Measurements from ENCODE around the gene DTNBP1. TPM values are rescaled to one million over a fixed set of nuclear protein-coding genes. Genes with fewer than 3 reads are reported as not detected.

Gene DTNBP1
- total RNA-seq, 1 donor from 2014 or later, result 20.1 TPM

- H3K36me3 Mint-ChIP-seq (ENCODE audit: unreplicated experiment), result peaks cover 4% of the 10 kb centered on the region
- H3K9me3 Mint-ChIP-seq (ENCODE audit: unreplicated experiment), result peaks cover 6% of the 10 kb centered on the region
- no peak overlapping the region for H3K4me3 Mint-ChIP-seq (ENCODE audit: unreplicated experiment)
- TF ChIP-seq, protein P1, sequence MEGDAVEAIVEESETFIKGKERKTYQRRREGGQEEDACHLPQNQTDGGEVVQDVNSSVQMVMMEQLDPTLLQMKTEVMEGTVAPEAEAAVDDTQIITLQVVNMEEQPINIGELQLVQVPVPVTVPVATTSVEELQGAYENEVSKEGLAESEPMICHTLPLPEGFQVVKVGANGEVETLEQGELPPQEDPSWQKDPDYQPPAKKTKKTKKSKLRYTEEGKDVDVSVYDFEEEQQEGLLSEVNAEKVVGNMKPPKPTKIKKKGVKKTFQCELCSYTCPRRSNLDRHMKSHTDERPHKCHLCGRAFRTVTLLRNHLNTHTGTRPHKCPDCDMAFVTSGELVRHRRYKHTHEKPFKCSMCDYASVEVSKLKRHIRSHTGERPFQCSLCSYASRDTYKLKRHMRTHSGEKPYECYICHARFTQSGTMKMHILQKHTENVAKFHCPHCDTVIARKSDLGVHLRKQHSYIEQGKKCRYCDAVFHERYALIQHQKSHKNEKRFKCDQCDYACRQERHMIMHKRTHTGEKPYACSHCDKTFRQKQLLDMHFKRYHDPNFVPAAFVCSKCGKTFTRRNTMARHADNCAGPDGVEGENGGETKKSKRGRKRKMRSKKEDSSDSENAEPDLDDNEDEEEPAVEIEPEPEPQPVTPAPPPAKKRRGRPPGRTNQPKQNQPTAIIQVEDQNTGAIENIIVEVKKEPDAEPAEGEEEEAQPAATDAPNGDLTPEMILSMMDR (IDR thresholded peaks at IDR 0.05), result no peak
- H3K27me3 Mint-ChIP-seq (ENCODE audit: unreplicated experiment), result peaks cover 14% of the 10 kb centered on the region
- H3K27ac Mint-ChIP-seq (ENCODE audit: unreplicated experiment), result no peak overlapping the region
- H3K4me1 Mint-ChIP-seq (ENCODE audit: unreplicated experiment), result no peaks in the 10 kb centered on the region
- DNase-seq (ENCODE audit: extremely low spot score, unreplicated experiment), result no peak
These were observed 20.4 kb upstream of the DTNBP1 start for GRCh38 chr6:15682965-15683822.

DNA sequence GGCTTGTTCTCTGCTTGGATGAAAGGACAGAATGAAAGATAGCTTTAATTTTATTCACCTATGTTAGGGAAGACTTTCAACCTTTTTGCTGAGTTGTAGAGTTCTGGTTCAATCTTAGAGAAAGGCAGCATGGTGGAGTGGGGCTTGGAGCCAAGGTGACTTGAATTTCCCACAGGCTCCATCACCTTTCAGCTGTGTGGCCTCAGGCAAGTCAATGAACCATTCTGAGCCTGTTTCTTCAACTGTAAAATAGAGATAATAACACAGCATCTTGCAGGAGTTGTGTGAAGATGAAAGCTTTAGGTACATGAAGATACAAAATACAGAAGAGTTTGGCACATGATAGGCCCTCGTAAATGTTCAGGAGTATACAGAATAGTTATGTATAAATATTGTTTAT, 19.1 kb upstream of the DTNBP1 start:
- Mint-ChIP-seq H3K36me3 (ENCODE audit: unreplicated experiment) (peaks cover 4% of the 10 kb centered on the region), H3K4me1 (ENCODE audit: unreplicated experiment) (no peaks in the 10 kb centered on the region), H3K4me3 (ENCODE audit: unreplicated experiment) (no peak overlapping the region), H3K27me3 (ENCODE audit: unreplicated experiment) (peaks cover 17% of the 10 kb centered on the region), H3K9me3 (ENCODE audit: unreplicated experiment) (peaks cover 6% of the 10 kb centered on the region), H3K27ac (ENCODE audit: unreplicated experiment) (no peak overlapping the region)
- TF ChIP-seq, protein P1 (IDR thresholded peaks at IDR 0.05), result no peak
- DNase-seq (ENCODE audit: extremely low spot score, unreplicated experiment), result no peak

DNA sequence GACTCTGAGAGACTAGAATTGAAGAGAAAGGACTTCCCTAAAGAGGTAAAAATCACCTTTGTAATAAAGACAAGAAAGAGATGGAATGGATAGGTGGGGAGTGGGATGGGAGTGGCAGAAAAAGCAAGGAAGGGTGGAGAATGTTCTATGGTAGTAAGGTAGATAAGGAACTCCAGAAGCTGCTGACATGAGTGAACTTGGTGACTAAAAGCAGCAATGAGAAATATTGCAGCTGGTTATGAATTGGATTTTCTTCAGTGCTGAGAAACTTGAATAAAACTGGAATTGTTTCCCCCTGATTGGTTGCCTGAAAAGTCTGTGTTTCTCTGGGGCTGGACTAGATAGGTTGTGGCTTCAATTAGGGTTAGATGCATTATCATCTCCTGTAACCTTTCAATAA, 15.7 kb upstream of the DTNBP1 start:
- no peak overlapping the region for H3K4me3 Mint-ChIP-seq (ENCODE audit: unreplicated experiment)
- TF ChIP-seq, protein P1 (IDR thresholded peaks at IDR 0.05), result no peak
- no peak overlapping the region for H3K27ac Mint-ChIP-seq (ENCODE audit: unreplicated experiment)
- H3K9me3 Mint-ChIP-seq (ENCODE audit: unreplicated experiment), result peaks cover 6% of the 10 kb centered on the region
- DNase-seq (ENCODE audit: extremely low spot score, unreplicated experiment), result no peak
- H3K36me3 Mint-ChIP-seq (ENCODE audit: unreplicated experiment), result peaks cover 4% of the 10 kb centered on the region
- H3K4me1 Mint-ChIP-seq (ENCODE audit: unreplicated experiment), result no peaks in the 10 kb centered on the region
- H3K27me3 Mint-ChIP-seq (ENCODE audit: unreplicated experiment), result peaks cover 19% of the 10 kb centered on the region

GRCh38 chr6:15677822-15678221, 15.0 kb upstream of the DTNBP1 start:
- H3K36me3 Mint-ChIP-seq (ENCODE audit: unreplicated experiment), result no peaks in the 10 kb centered on the region
- H3K4me1 Mint-ChIP-seq (ENCODE audit: unreplicated experiment), result no peaks in the 10 kb centered on the region
- peaks cover under 1% of the 10 kb centered on the region for H3K9me3 Mint-ChIP-seq (ENCODE audit: unreplicated experiment)
- TF ChIP-seq, protein P1 (IDR thresholded peaks at IDR 0.05), result no peak
- H3K27ac Mint-ChIP-seq (ENCODE audit: unreplicated experiment), result no peak overlapping the region
- H3K4me3 Mint-ChIP-seq (ENCODE audit: unreplicated experiment), result no peak overlapping the region
- no peak for DNase-seq (ENCODE audit: extremely low spot score, unreplicated experiment)
- H3K27me3 Mint-ChIP-seq (ENCODE audit: unreplicated experiment), result peaks cover 20% of the 10 kb centered on the region

DNA sequence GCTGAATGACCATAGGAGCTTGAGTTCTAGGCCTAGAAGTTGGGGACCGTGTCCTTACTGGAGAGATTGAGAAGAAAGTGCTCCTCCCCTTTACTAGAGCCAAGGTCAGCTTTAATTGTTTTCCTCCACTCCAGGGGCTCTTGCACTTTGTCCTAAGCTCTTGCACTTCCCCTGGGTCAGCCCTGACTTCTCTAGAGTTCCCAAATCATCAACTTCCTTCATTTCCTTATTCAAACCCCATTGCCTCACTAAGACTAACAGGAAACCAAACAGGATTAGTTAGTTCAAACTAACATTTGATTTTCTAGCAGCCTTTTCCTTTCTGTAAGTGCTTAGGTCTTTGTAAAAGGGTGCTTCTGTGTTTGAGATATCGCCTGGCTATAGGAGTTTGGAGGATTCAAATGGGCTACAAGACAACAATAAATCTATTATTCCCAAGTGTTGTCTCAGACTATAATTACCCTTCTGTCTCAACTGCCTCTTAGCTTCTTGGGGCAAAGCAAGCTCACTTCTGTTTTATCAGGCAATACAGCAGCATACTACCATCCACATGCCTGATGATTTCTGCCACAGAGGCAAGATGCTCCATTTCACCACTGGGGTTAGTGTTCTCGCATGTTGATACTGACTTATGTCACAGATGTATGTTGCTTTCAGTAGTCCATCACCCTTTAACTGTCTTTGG, 12.8 kb upstream of the DTNBP1 start:
- no peak overlapping the region for H3K4me3 Mint-ChIP-seq (ENCODE audit: unreplicated experiment)
- peaks cover 32% of the 10 kb centered on the region for H3K27me3 Mint-ChIP-seq (ENCODE audit: unreplicated experiment)
- DNase-seq (ENCODE audit: extremely low spot score, unreplicated experiment), result no peak
- no peaks in the 10 kb centered on the region for H3K9me3 Mint-ChIP-seq (ENCODE audit: unreplicated experiment)
- no peak overlapping the region for H3K27ac Mint-ChIP-seq (ENCODE audit: unreplicated experiment)
- TF ChIP-seq, protein P1 (IDR thresholded peaks at IDR 0.05), result no peak
- no peaks in the 10 kb centered on the region for H3K36me3 Mint-ChIP-seq (ENCODE audit: unreplicated experiment)
- no peaks in the 10 kb centered on the region for H3K4me1 Mint-ChIP-seq (ENCODE audit: unreplicated experiment)
